ENCODE results near the gene FTO. TPM values are rescaled to one million over a fixed set of nuclear protein-coding genes. Genes with fewer than 3 reads are reported as not detected.

The FTO gene
- total and polyA plus RNA-seq, 2 of the 8 experiments (the other 6 are each of a cell fraction or from before 2014, with no cell fraction given), result 34.5 to 59.8 TPM

DNA sequence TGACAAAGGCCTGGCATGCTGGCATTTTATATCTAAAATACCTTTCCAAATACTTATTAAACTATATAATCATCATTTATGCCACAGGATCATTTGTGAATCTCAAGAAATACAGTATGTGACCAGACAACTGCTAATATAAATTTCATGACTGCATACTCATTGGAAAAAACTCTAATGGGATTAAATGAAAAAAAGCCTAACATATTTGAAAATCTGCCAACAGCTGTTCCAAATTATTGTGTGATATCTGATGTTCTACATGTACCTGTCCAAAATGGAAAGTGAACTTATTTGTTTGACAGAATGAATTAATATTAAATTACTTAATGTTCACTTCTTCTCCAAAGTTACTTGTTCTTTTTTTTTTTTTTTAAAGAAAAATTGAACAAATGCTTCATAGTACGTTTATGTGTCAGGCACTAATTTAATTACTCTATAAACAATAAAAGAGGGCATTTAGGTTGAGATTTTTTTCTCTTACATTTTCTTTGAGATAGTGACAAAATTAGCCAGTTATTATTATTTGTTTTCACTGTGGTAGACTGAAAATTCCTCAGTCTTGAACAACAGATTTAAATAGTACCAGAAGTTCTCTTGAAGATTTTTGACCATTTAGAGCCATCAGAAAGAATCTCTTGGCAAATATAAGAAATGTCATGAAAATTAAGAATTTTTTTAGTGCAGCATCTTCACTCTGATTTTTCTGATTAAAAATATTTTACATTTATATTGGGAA, 114.0 kb downstream of the FTO start:
- Histone ChIP-seq H4K8ac (ENCODE audit: extremely low read depth, insufficient read depth, low read length) (no peak overlapping the region), H3K4ac (replicated peaks; ENCODE audit: insufficient read length, low read depth, low read length) (no peak overlapping the region), H2BK5ac (ENCODE audit: low read depth, low read length) (no peak overlapping the region), H3K23ac (ENCODE audit: insufficient read length) (no peak overlapping the region), H2BK12ac (ENCODE audit: low read depth, low read length) (no peak overlapping the region), H3K4me2 (ENCODE audit: insufficient read depth in 1 of 2, low read depth in 2 of 2, low read length in 2 of 2) (no peak overlapping the region), H3K18ac (ENCODE audit: extremely low read depth, low read length) (no peak overlapping the region), H3K27me3 (replicated peaks in 1 of 4; ENCODE audit: control insufficient read depth in 3 of 4, extremely low read depth in 1 of 4, insufficient read depth in 3 of 4, low read length in 3 of 4) (no peaks in the 10 kb centered on the region), H3K4me3 (ENCODE audit: extremely low read depth in 1 of 4, insufficient read depth in 2 of 4, low read depth in 3 of 4, low read length in 4 of 4) (no peak overlapping the region), H3K9ac (replicated peaks in 1 of 4; ENCODE audit: extremely low read depth in 1 of 4, low read depth in 3 of 4, low read length in 3 of 4) (no peak overlapping the region), H4K20me1 (replicated peaks in 1 of 2; ENCODE audit: control insufficient read depth in 1 of 2, insufficient read depth in 2 of 2, low read length in 2 of 2) (no peaks in the 10 kb centered on the region), H3K23me2 (ENCODE audit: low read depth, low read length) (no peaks in the 10 kb centered on the region), H2AFZ (ENCODE audit: low read length) (no peak overlapping the region), H2BK15ac (ENCODE audit: low read length) (no peak overlapping the region), H3K14ac (ENCODE audit: insufficient read length) (no peak overlapping the region), H4K5ac (ENCODE audit: insufficient read length, low read depth, low read length) (no peak overlapping the region), H2AK5ac (ENCODE audit: low read depth, low read length) (no peak overlapping the region), H3K4me1 (replicated peaks in 1 of 4; ENCODE audit: control insufficient read depth in 3 of 4, insufficient read depth in 4 of 4, low read length in 3 of 4) (no peaks in the 10 kb centered on the region), H3K36me3 (ENCODE audit: control insufficient read depth in 2 of 4, insufficient read depth in 4 of 4, low read length in 3 of 4) (no peaks in the 10 kb centered on the region), H3K56ac (replicated peaks; ENCODE audit: insufficient read length, low read depth, low read length) (no peak overlapping the region), H2BK20ac (ENCODE audit: low read length) (no peak overlapping the region), H3K27ac (ENCODE audit: low read depth, low read length) (no peak overlapping the region), H2BK120ac (replicated peaks; ENCODE audit: low read depth, low read length) (no peak overlapping the region), H3K9me3 (ENCODE audit: insufficient read depth in 2 of 2, low read depth in 1 of 2, low read length in 1 of 2) (no peaks in the 10 kb centered on the region), H3K79me1 (ENCODE audit: low read depth, low read length) (no peaks in the 10 kb centered on the region), H3K79me2 (ENCODE audit: control insufficient read depth in 1 of 2, insufficient read depth in 2 of 2, low read length in 2 of 2) (no peaks in the 10 kb centered on the region), H4K91ac (replicated peaks; ENCODE audit: insufficient read length, low read length) (no peak overlapping the region)
- DNase-seq (ENCODE audit: low read depth in 1 of 2, low spot score in 2 of 2) (no peak), FAIRE-seq (no peak)
- CTCF ChIA-PET (ENCODE audit: partially characterized antibody), result no interaction called here
- 100% methylated on average over 1 of the region's 1 CpG; no CpG with 5 or more reads in 1 of the 2 experiments for WGBS, 2 experiments (ENCODE audit: extremely low coverage in 1 of 2, insufficient coverage in 1 of 2, insufficient read length in 1 of 2, insufficient replicate concordance in 2 of 2, low coverage in 1 of 2, low lambda C conversion rate in 2 of 2, missing lambda C conversion rate in 1 of 2)
- POLR2A ChIA-PET (ENCODE audit: partially characterized antibody), result no interaction called here
- TF ChIP-seq GTF2F1 (IDR thresholded peaks at IDR 0.05; ENCODE audit: borderline replicate concordance, low read depth, low read length) (no peak), TAF1 (IDR thresholded peaks at IDR 0.05; ENCODE audit: low read depth, low read length) (no peak), YY1 (IDR thresholded peaks at IDR 0.05; ENCODE audit: low read depth, low read length) (no peak), RBBP5 (IDR thresholded peaks at IDR 0.05; ENCODE audit: borderline replicate concordance, low read depth, low read length) (no peak), SP1 (IDR thresholded peaks at IDR 0.05; ENCODE audit: low read depth, low read length) (no peak), BACH1 (IDR thresholded peaks at IDR 0.05; ENCODE audit: low read length) (no peak), KDM1A (IDR thresholded peaks at IDR 0.05; ENCODE audit: borderline replicate concordance, low read length) (no peak), RXRA (IDR thresholded peaks at IDR 0.05; ENCODE audit: insufficient read depth, low read depth, low read length) (no peak), MAFK (IDR thresholded peaks at IDR 0.05; ENCODE audit: low read depth, low read length) (no peak), HDAC6 (IDR thresholded peaks at IDR 0.05; ENCODE audit: low read depth, low read length) (no peak), SP4 (IDR thresholded peaks at IDR 0.05; ENCODE audit: low read length) (no peak)
- TF ChIP-seq, protein P1, sequence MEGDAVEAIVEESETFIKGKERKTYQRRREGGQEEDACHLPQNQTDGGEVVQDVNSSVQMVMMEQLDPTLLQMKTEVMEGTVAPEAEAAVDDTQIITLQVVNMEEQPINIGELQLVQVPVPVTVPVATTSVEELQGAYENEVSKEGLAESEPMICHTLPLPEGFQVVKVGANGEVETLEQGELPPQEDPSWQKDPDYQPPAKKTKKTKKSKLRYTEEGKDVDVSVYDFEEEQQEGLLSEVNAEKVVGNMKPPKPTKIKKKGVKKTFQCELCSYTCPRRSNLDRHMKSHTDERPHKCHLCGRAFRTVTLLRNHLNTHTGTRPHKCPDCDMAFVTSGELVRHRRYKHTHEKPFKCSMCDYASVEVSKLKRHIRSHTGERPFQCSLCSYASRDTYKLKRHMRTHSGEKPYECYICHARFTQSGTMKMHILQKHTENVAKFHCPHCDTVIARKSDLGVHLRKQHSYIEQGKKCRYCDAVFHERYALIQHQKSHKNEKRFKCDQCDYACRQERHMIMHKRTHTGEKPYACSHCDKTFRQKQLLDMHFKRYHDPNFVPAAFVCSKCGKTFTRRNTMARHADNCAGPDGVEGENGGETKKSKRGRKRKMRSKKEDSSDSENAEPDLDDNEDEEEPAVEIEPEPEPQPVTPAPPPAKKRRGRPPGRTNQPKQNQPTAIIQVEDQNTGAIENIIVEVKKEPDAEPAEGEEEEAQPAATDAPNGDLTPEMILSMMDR (IDR thresholded peaks at IDR 0.05; ENCODE audit: control extremely low read depth in 1 of 3, insufficient read depth in 1 of 3, low read depth in 1 of 3, low read length in 3 of 3), result no peak

Measured in H1 (cell line).